IMR-90 (cell line): Measurements from ENCODE around the gene COA1. TPM values are rescaled to one million over a fixed set of nuclear protein-coding genes. Genes with fewer than 3 reads are reported as not detected.

Source experiments
- ATAC-seq: fragments of 200-7000 bp; cut with Tn5 transposase; 2 replicates; pipeline ENCODE4 v1.9.1; 2020; ENCODE audit warnings: low read depth, mild to moderate bottlenecking, moderate library complexity
- BruUV-seq: library from RNA; stranded (reverse); fragments of 400-500 nt; replicated peaks from 2 replicates; lab custom pipeline; 2021; lab: Mats Ljungman, UMichigan
- CTCF ChIA-PET: fragments of 300-600 bp; formaldehyde crosslinking; extraction: SDS; loops from one replicate; lab custom pipeline; 2021; ENCODE audit warnings: antibody characterized with exemption; lab: Yijun Ruan, JAX
- POLR2A ChIA-PET: fragments of 300-600 bp; sonication (Branson Sonifier 250); formaldehyde crosslinking; loops from one replicate; lab custom pipeline; 2022; ENCODE audit warnings: antibody characterized with exemption; ENCODE audit not compliant: unreplicated experiment; lab: Charles Lee
- DNase-seq: peaks from one replicate; pipeline ENCODE4 v3.0.0; 2013
- H2AFZ ChIP-seq: replicated peaks from 2 replicates; pipeline ENCODE3; 2013; ENCODE audit warnings: low read length, mild to moderate bottlenecking; ENCODE audit not compliant: poor library complexity
- H2AK5ac ChIP-seq: 2 replicates; pipeline ENCODE4 v1.6.1; 2013; ENCODE audit warnings: low read depth, low read length, inconsistent platforms
- H2AK9ac ChIP-seq: replicated peaks from 2 replicates; pipeline ENCODE3; 2013; ENCODE audit warnings: mild to moderate bottlenecking, low read depth, low read length, moderate library complexity; ENCODE audit not compliant: poor library complexity
- H2BK120ac ChIP-seq: 2 replicates; pipeline ENCODE4 v1.6.1; 2013; ENCODE audit warnings: low read depth, low read length, inconsistent platforms
- H2BK15ac ChIP-seq: 3 replicates; pipeline ENCODE4 v1.6.1; 2013; ENCODE audit warnings: low read depth, low read length, inconsistent platforms
- H2BK20ac ChIP-seq: 2 replicates; pipeline ENCODE4 v1.6.1; 2013; ENCODE audit warnings: low read depth, mild to moderate bottlenecking, inconsistent platforms, low read length, moderate library complexity
- H2BK5ac ChIP-seq: 2 replicates; pipeline ENCODE4 v1.6.1; 2013; ENCODE audit warnings: mild to moderate bottlenecking, low read depth, low read length, inconsistent platforms; ENCODE audit not compliant: poor library complexity, severe bottlenecking
- H3K14ac ChIP-seq: replicated peaks from 2 replicates; pipeline ENCODE4 v1.6.1; 2013; ENCODE audit warnings: low read depth, low read length, inconsistent platforms
- H3K18ac ChIP-seq: 2 replicates; pipeline ENCODE4 v1.6.1; 2013; ENCODE audit warnings: low read depth, low read length, control low read depth
- H3K23ac ChIP-seq: 2 replicates; pipeline ENCODE4 v1.6.1; 2013; ENCODE audit warnings: low read depth, low read length, inconsistent platforms
- H3K27ac ChIP-seq: 2 replicates; pipeline ENCODE4 v1.5.1; 2013; ENCODE audit warnings: mild to moderate bottlenecking, control low read depth, low read length; ENCODE audit not compliant: insufficient read depth
- H3K27me3 ChIP-seq: 2 replicates; pipeline ENCODE4 v1.6.1; 2013; ENCODE audit warnings: low read length; ENCODE audit not compliant: control insufficient read depth, insufficient read depth
- H3K36me3 ChIP-seq: 2 replicates; pipeline ENCODE4 v1.6.1; 2013; ENCODE audit warnings: low read length, mixed read lengths; ENCODE audit not compliant: control insufficient read depth, insufficient read depth
- H3K4ac ChIP-seq: 2 replicates; pipeline ENCODE4 v1.6.1; 2013; ENCODE audit warnings: low read depth, low read length, inconsistent platforms
- H3K4me1 ChIP-seq: 2 replicates; pipeline ENCODE4 v1.6.1; 2013; ENCODE audit warnings: low read length, mixed read lengths; ENCODE audit not compliant: control insufficient read depth, insufficient read depth
- H3K4me2 ChIP-seq: 2 replicates; pipeline ENCODE4 v1.6.1; 2013; ENCODE audit warnings: low read depth, mild to moderate bottlenecking, control low read depth, low read length, moderate library complexity
- H3K4me3 ChIP-seq: 2 replicates; pipeline ENCODE4 v1.5.1; 2013; ENCODE audit warnings: low read depth, mild to moderate bottlenecking, control low read depth, low read length, moderate library complexity; ENCODE audit not compliant: insufficient read depth
- H3K56ac ChIP-seq: 2 replicates; pipeline ENCODE4 v1.6.1; 2013; ENCODE audit warnings: low read length, inconsistent platforms; ENCODE audit not compliant: insufficient read depth; ENCODE audit errors: extremely low read depth
- H3K79me1 ChIP-seq, 2 experiments: 2 replicates each; pipeline ENCODE4 v1.6.1; 2013; ENCODE audit warnings: low read length in 2 of 2, inconsistent platforms in 1 of 2, low read depth in 1 of 2
- H3K9ac ChIP-seq: 2 replicates; pipeline ENCODE4 v1.6.1; 2013; ENCODE audit warnings: low read depth, low read length, control low read depth
- H3K9me1 ChIP-seq: 2 replicates; pipeline ENCODE4 v1.6.1; 2013; ENCODE audit warnings: low read length, inconsistent platforms; ENCODE audit not compliant: insufficient read depth
- H3K9me3 ChIP-seq: 2 replicates; pipeline ENCODE4 v1.6.1; 2013; ENCODE audit warnings: low read length; ENCODE audit not compliant: control insufficient read depth, insufficient read depth
- H4K20me1 ChIP-seq: 2 replicates; pipeline ENCODE4 v1.6.1; 2013; ENCODE audit warnings: low read length, inconsistent platforms; ENCODE audit not compliant: insufficient read depth
- H4K5ac ChIP-seq: 2 replicates; pipeline ENCODE4 v1.6.1; 2013; ENCODE audit warnings: mild to moderate bottlenecking, low read depth, low read length, control low read depth
- H4K8ac ChIP-seq, 2 experiments: 2 replicates each; pipeline ENCODE4 v1.6.1; 2013; ENCODE audit warnings: low read depth in 2 of 2, low read length in 2 of 2, control low read depth in 1 of 2, inconsistent platforms in 1 of 2
- H4K91ac ChIP-seq: 2 replicates; pipeline ENCODE4 v1.6.1; 2013; ENCODE audit warnings: low read depth, low read length, inconsistent platforms; ENCODE audit not compliant: insufficient read depth
- CHD1 ChIP-seq: IDR thresholded peaks from 2 replicates; pipeline ENCODE4 v1.6.1; 2012; ENCODE audit warnings: low read depth, low read length, improper control_type of control experiment
- FOS ChIP-seq: fragments of 150-350 bp; IDR thresholded peaks from 2 replicates; pipeline ENCODE4 v1.6.1; 2016; ENCODE audit warnings: low read depth, low read length
- MAZ ChIP-seq: IDR thresholded peaks from 2 replicates; pipeline ENCODE4 v1.6.1; 2012; ENCODE audit warnings: low read depth, mild to moderate bottlenecking, low read length, improper control_type of control experiment, moderate library complexity, borderline replicate concordance
- POLR2A ChIP-seq: IDR thresholded peaks from 2 replicates; pipeline ENCODE4 v1.6.1; 2012; ENCODE audit warnings: mild to moderate bottlenecking, low read depth, low read length
- USF2 ChIP-seq: fragments of 150-350 bp; IDR thresholded peaks from 2 replicates; pipeline ENCODE4 v1.6.1; 2017; ENCODE audit warnings: mild to moderate bottlenecking, antibody characterized with exemption, low read length, low read depth
- WGBS, 2 experiments: methylation state at CpG; one replicate each; pipeline versions ENCODE4 v1.1.5 to v1.1.7; 2013; ENCODE audit warnings: missing lambda C conversion rate in 2 of 2; ENCODE audit not compliant: insufficient read length in 1 of 2; ENCODE audit errors: extremely low coverage in 2 of 2; 5-methylcytosine and 5-hydroxymethylcytosine counted together
- dilution Hi-C: fragments of 300-500 bp; cut with HindIII; formaldehyde crosslinking; loops from one replicate; pipeline ENCODE4 v1.14.3; 2018; ENCODE audit warnings: low sequenced_read_pairs; ENCODE audit not compliant: unreplicated experiment
- in situ Hi-C: fragments of 300-500 bp; cut with MboI; formaldehyde crosslinking; loops from 3 replicates; pipeline ENCODE4 v1.14.3; 2019; ENCODE audit warnings: low sequenced_read_pairs, inconsistent platforms, mixed read lengths
- intact Hi-C: fragments of 100-400 bp; cut with micrococcal nuclease; formaldehyde crosslinking; loops from 2 replicates; pipeline ENCODE4 v1.10.0; 2022
- polyA plus RNA-seq, 3 experiments: library from polyadenylated mRNA; depleted of rRNA; stranded (reverse); fragments of >200 nt; gene quantifications; 2 replicates each; pipeline ENCODE4 v1.2.3, GENCODE V29; 2012; ENCODE audit warnings: low replicate concordance in 1 of 3
- total RNA-seq: library from RNA; depleted of rRNA; stranded (reverse); fragments of >200 nt; gene quantifications from 2 replicates; pipeline ENCODE4 v1.2.3, GENCODE V29; 2012

COA1 gene
- total and polyA plus RNA-seq, 2 of the 4 experiments (the other 2 are of a cell fraction), result 34.2 to 59.5 TPM

GRCh38 chr7:43771128-43771527, 41.8 kb upstream of the COA1 start:
- Histone ChIP-seq H3K79me1 (peaks cover 0 to 3% of the 10 kb centered on the region in 2 experiments; a peak in 1 of 4 replicates), H3K4ac (no peak overlapping the region), H4K8ac (no peak overlapping the region), H2AK5ac (no peak overlapping the region), H4K91ac (no peak overlapping the region), H3K4me2 (no peak overlapping the region), H3K36me3 (peaks cover 4% of the 10 kb centered on the region; the same call in 1 of the 2 replicates), H3K56ac (no peak overlapping the region), H3K18ac (no peak overlapping the region), H2AK9ac (no peak overlapping the region), H3K9me3 (no peaks in the 10 kb centered on the region), H3K27ac (no peak overlapping the region), H4K20me1 (no peaks in the 10 kb centered on the region), H3K4me3 (no peak overlapping the region), H3K4me1 (no peaks in the 10 kb centered on the region), H3K9ac (no peak overlapping the region), H3K23ac (no peak overlapping the region), H2AFZ (no peak overlapping the region), H2BK20ac (no peak overlapping the region), H3K14ac (no peak overlapping the region), H3K27me3 (no peaks in the 10 kb centered on the region), H2BK15ac (no peak overlapping the region), H3K9me1 (peaks cover 3% of the 10 kb centered on the region; the same call in 1 of the 2 replicates), H2BK5ac (no peak overlapping the region), H4K5ac (no peak overlapping the region), H2BK120ac (no peak overlapping the region)
- intact Hi-C loops (no loop called here), dilution Hi-C loops (no loop called here), in situ Hi-C loops (no loop called here)
- CTCF ChIA-PET, result no interaction called here
- no peak for DNase-seq
- WGBS, 2 experiments, result no CpG with 5 or more reads among the region's 3 CpGs
- TF ChIP-seq CHD1 (no peak), FOS (no peak), POLR2A (no peak), USF2 (no peak), MAZ (no peak)
- no TSS peak for BruUV-seq
- no peak for ATAC-seq
- POLR2A ChIA-PET, result interaction anchor here (0.6 kb wide), 1 partner anchor 189 kb away, joined by 6 read pairs; no protein-coding TSS in a partner anchor
